ENCODE data around the gene DIRAS1. TPM values are rescaled to one million over a fixed set of nuclear protein-coding genes. Genes with fewer than 3 reads are reported as not detected.

DIRAS1 gene
- total RNA-seq, 4 donors from 2014 or later: 0.18 to 23.1 (median 1.4) TPM

DNA sequence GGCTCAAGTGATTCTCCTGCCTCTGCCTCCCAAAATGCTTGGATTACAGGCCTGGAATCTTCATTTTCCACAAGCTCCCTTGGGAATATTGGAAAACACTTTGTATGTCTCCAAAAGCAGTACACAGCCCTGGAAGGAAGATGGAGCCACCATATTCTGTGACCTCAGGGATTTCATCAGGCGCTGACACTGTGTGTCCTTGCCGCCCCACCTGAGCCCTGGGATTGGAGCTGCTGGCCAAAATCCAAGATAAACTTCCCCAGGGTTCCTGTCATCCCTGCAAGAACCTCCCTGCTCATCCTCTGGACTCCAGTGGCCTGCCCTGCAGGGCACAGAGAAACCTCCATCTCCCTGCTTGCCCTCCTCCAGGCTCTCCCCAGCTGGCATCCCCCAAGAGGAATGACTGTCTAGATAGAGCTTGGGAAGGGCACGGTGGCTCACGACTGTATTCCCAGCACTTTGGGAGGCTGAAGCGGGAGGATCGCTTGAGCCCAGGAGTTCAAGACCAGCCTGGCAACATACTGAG, 17.4 kb downstream of the DIRAS1 start:
- Histone ChIP-seq H3K27ac (no peak overlapping the region), H3K4me3 (no peak overlapping the region), H3K9me3 (no peaks in the 10 kb centered on the region), H3K27me3 (no peaks in the 10 kb centered on the region), H3K36me3 (no peaks in the 10 kb centered on the region), H3K4me1 (peaks cover 0 to 10% (median 8%) of the 10 kb centered on the region in 4 donors)
- TF ChIP-seq POLR2A (IDR thresholded peaks at IDR 0.05): no peak
- no peak for DNase-seq

GRCh38 chr19:2703077-2703437, 18.1 kb downstream of the DIRAS1 start:
- no peaks in the 10 kb centered on the region for H3K36me3 ChIP-seq
- no peaks in the 10 kb centered on the region for H3K9me3 ChIP-seq
- peak overlapping the region in 2 of 4 donors; percentile 61 to 69 for H3K4me3 ChIP-seq
- H3K4me1 ChIP-seq: peaks cover 0 to 10% (median 8%) of the 10 kb centered on the region in 4 donors
- no peak for DNase-seq
- H3K27ac ChIP-seq: peak overlapping the region in 1 of 4 donors; percentile 92
- no peaks in the 10 kb centered on the region for H3K27me3 ChIP-seq
- TF ChIP-seq POLR2A (IDR thresholded peaks at IDR 0.05) (no peak), CTCF (IDR thresholded peaks at IDR 0.05) (no peak)

- H3K27me3 ChIP-seq: no peaks in the 10 kb centered on the region
- no peaks in the 10 kb centered on the region for H3K36me3 ChIP-seq
- TF ChIP-seq CTCF (IDR thresholded peaks at IDR 0.05) (no peak), POLR2A (IDR thresholded peaks at IDR 0.05) (peak in 1 of 2 donors; percentile 29)
- peaks cover 0 to 10% (median 8%) of the 10 kb centered on the region in 4 donors for H3K4me1 ChIP-seq
- H3K27ac ChIP-seq: peak within 1 kb of the TSS; percentile 23 to 92 (median 70)
- peak; percentile 94 to 97 (median 97) for DNase-seq
- no peaks in the 10 kb centered on the region for H3K9me3 ChIP-seq
- peak within 1 kb of the TSS; percentile 56 to 75 (median 65) for H3K4me3 ChIP-seq
Observed at GRCh38 chr19:2702170-2703076, 18.7 kb downstream of the DIRAS1 start, which contains the start of gene GNG7. TSS of gene GNG7 (minus strand) at chr19:2702694. CDS start at chr19:2520688, 182,006 bp downstream.

DNA sequence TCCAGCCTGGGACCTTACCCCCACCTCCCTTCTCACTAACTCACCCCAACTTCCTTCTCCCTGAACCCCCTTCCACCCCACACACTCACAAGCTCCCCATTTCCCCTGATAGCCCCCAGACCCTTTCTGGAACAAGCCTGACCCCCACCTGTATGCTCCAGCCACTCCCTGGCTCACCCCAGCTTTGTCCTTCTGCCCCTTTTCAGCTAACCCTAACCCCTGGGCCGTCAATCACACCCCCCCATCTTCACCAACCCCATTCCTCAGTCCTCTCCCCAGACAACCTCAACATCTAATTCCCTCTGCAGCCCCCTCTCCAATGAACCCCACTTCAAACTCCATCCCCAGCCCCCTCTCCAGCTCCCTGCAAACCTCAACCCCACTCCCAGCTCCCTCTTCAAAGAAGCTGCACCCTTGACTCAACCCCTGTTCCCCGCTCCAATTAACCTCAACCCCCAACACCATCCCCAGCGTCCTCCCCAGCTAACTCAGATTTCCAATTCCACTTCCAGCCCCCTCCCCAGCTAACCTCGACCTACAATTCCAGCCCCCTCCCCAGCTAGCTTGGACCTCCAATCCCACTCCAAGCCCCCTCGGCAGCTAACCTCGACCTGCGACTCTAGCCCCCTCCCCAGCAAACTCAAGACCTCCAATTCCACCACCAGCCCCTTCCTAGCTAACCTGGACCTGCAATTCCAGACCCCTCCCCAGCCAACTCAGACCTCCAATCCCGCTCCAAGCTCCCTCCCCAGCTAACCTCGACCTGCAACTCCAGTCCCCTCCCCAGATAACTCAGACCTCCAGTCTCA, 19.6 kb downstream of the DIRAS1 start:
- peaks cover 0 to 10% (median 8%) of the 10 kb centered on the region in 4 donors for H3K4me1 ChIP-seq
- no peaks in the 10 kb centered on the region for H3K27me3 ChIP-seq
- DNase-seq: no peak
- peak overlapping the region in 3 of 4 donors; percentile 65 to 92 (median 76) for H3K27ac ChIP-seq
- H3K36me3 ChIP-seq: no peaks in the 10 kb centered on the region
- TF ChIP-seq CTCF (IDR thresholded peaks at IDR 0.05) (no peak), POLR2A (IDR thresholded peaks at IDR 0.05) (no peak)
- H3K9me3 ChIP-seq: no peaks in the 10 kb centered on the region
- H3K4me3 ChIP-seq: peak overlapping the region; percentile 56 to 75 (median 65)

DNA sequence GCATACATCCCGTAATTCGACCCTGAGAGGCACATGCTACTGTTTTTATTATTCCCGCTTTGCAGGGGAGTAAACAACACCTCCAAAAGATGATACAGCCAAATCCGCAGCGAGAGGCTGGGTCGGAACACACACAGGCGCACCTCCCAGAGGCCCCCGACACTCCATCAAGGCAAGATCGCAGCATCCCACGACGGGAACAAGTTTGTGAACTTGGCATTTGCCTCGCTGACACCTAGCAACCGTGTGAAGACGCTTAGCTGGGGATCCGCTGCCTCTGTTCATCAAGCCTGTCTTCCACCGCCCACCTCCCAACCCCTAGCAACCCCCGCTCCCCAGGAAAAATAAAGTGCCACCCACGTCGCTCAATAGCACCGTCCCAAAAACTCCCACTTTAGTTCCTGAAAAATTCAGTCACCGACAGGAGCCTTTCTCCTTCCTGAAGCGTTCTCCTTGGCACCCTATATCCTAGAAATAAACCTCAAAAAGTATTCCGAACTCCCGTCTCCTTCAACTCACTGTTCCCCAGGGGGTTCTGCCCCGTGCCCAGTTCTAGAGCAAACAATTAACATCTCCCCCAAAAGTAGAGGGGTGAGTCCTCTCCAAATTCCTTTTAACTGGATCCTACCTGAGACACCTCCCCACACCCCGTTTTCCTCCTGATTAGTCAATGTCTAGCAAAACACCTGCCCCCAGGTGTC, 20.4 kb downstream of the DIRAS1 start:
- no peaks in the 10 kb centered on the region for H3K27me3 ChIP-seq
- DNase-seq: no peak
- H3K36me3 ChIP-seq: no peaks in the 10 kb centered on the region
- no peaks in the 10 kb centered on the region for H3K9me3 ChIP-seq
- TF ChIP-seq CTCF (IDR thresholded peaks at IDR 0.05): no peak
- no peak for TF ChIP-seq POLR2A (IDR thresholded peaks at IDR 0.05)
- H3K4me1 ChIP-seq: peaks cover 0 to 10% (median 8%) of the 10 kb centered on the region in 4 donors
- H3K27ac ChIP-seq: peak overlapping the region in 1 of 4 donors; percentile 92
- peak overlapping the region in 2 of 4 donors; percentile 56 to 75 for H3K4me3 ChIP-seq
